HG02970 (cell line): ENCODE data around the gene OPRL1.

Experiments
- ATAC-seq: cut with Tn5 transposase; IDR thresholded peaks from one replicate; pipeline ENCODE4 v1.9.1; 2021; ENCODE audit warnings: mild to moderate bottlenecking, moderate library complexity, moderate number of reproducible peaks; ENCODE audit not compliant: unreplicated experiment, low FRiP score

OPRL1 gene

GRCh38 chr20:64101731-64102621, 22.1 kb downstream of the OPRL1 start:
- no peak for ATAC-seq

GRCh38 chr20:64102647-64103354, 22.9 kb downstream of the OPRL1 start:
- ATAC-seq, result no peak

GRCh38 chr20:64103871-64104666, 24.2 kb downstream of the OPRL1 start:
- ATAC-seq, result no peak

GRCh38 chr20:64104667-64105451, 25.0 kb downstream of the OPRL1 start:
- ATAC-seq, result no peak

GRCh38 chr20:64105846-64106434, 26.1 kb downstream of the OPRL1 start:
- ATAC-seq, result no peak

GRCh38 chr20:64106435-64106961, 26.6 kb downstream of the OPRL1 start:
- ATAC-seq, result no peak

GRCh38 chr20:64106981-64107735, 27.3 kb downstream of the OPRL1 start, which contains the start of gene NPBWR2:
NPBWR2 (minus strand) TSS chr20:64107565; CDS start chr20:64106831, 734 bp downstream.
- ATAC-seq, result no peak

- ATAC-seq, result no peak
These were observed 28.0 kb downstream of the OPRL1 start for GRCh38 chr20:64107736-64108457.

- no peak for ATAC-seq
These were observed 29.1 kb downstream of the OPRL1 start for GRCh38 chr20:64108731-64109681.

GRCh38 chr20:64109831-64110391, 30.0 kb downstream of the OPRL1 start:
- no peak for ATAC-seq

GRCh38 chr20:64110411-64111068, 30.7 kb downstream of the OPRL1 start:
- ATAC-seq, result no peak

GRCh38 chr20:64111841-64112641, 32.2 kb downstream of the OPRL1 start:
- ATAC-seq, result no peak

GRCh38 chr20:64112691-64113443, 33.0 kb downstream of the OPRL1 start:
- no peak for ATAC-seq

- ATAC-seq, result no peak
These were observed 33.5 kb downstream of the OPRL1 start for GRCh38 chr20:64113444-64113775.
